HG03103 (cell line): ENCODE data around the gene FLT3LG.
"Not testable (repeated sequence)": the region's sequence is repeated elsewhere in the genome, so short reads cannot be mapped to it uniquely, and the experiment has no call there.

ENCODE experiments used
- ATAC-seq: cut with Tn5 transposase; IDR thresholded peaks from one replicate; pipeline ENCODE4 v1.9.1; 2021; ENCODE audit warnings: low read depth; ENCODE audit not compliant: unreplicated experiment

FLT3LG gene

GRCh38 chr19:49461130-49461529 is 12.9 kb upstream of the FLT3LG start:
- ATAC-seq: not testable (repeated sequence)

- no peak for ATAC-seq
Observed at GRCh38 chr19:49461656-49462055, 12.4 kb upstream of the FLT3LG start.

- ATAC-seq: no peak
Observed at GRCh38 chr19:49462492-49462891, 11.5 kb upstream of the FLT3LG start.

GRCh38 chr19:49463960-49464740 is 9.9 kb upstream of the FLT3LG start:
- ATAC-seq: no peak

- ATAC-seq: no peak
Observed at GRCh38 chr19:49465371-49465770, 8.6 kb upstream of the FLT3LG start.

- no peak for ATAC-seq
Observed at GRCh38 chr19:49468199-49468598, 5.8 kb upstream of the FLT3LG start.

- ATAC-seq: no peak
Observed at GRCh38 chr19:49468746-49469447, 5.1 kb upstream of the FLT3LG start.

GRCh38 chr19:49469828-49470614 is 4.0 kb upstream of the FLT3LG start:
- peak; percentile 39 for ATAC-seq

GRCh38 chr19:49470615-49470978 is 3.4 kb upstream of the FLT3LG start:
- no peak for ATAC-seq

- no peak for ATAC-seq
Observed at GRCh38 chr19:49472936-49473335, 1.1 kb upstream of the FLT3LG start.

- not testable (repeated sequence) for ATAC-seq
Observed at GRCh38 chr19:49473501-49473867, 531 bp upstream of the FLT3LG start.

GRCh38 chr19:49474542-49474924 is 518 bp downstream of the FLT3LG start:
- ATAC-seq: no peak

- no peak for ATAC-seq
Observed at GRCh38 chr19:49475191-49475917, 1.3 kb downstream of the FLT3LG start.

- ATAC-seq: no peak
Observed at GRCh38 chr19:49475995-49476880, 2.2 kb downstream of the FLT3LG start.

GRCh38 chr19:49479975-49480628 is 6.1 kb downstream of the FLT3LG start:
- ATAC-seq: no peak

- ATAC-seq: no peak
Observed at GRCh38 chr19:49481020-49481683, 7.1 kb downstream of the FLT3LG start.

- ATAC-seq: no peak
Observed at GRCh38 chr19:49486232-49486631, 12.2 kb downstream of the FLT3LG start.

- no peak for ATAC-seq
Observed at GRCh38 chr19:49486710-49487276, 12.8 kb downstream of the FLT3LG start.
